T-helper 1 cell treated with Interleukin-12 subunit alpha and Interleukin-12 subunit beta and Interleukin-4 antibody, amounts not matched to agents 30 μg/mL and 1 μg/mL, for 36 hours (primary cell): Measurements from ENCODE around the gene NSMCE1.

ENCODE experiments used
- H3K27ac Mint-ChIP-seq: one replicate; pipeline ENCODE4 v1.8.0; 2021; ENCODE audit warnings: mild to moderate bottlenecking, mixed read lengths
- H3K27me3 Mint-ChIP-seq: one replicate; pipeline ENCODE4 v1.8.0; 2021; ENCODE audit warnings: low read depth, mixed read lengths
- H3K36me3 Mint-ChIP-seq: one replicate; pipeline ENCODE4 v1.8.0; 2021; ENCODE audit warnings: low read depth, mixed read lengths
- H3K4me1 Mint-ChIP-seq: one replicate; pipeline ENCODE4 v1.8.0; 2021; ENCODE audit warnings: low read depth, mixed read lengths
- H3K4me3 Mint-ChIP-seq: one replicate; pipeline ENCODE4 v1.8.0; 2021; ENCODE audit warnings: mild to moderate bottlenecking, moderate library complexity, mixed read lengths
- H3K9me3 Mint-ChIP-seq: one replicate; pipeline ENCODE4 v1.8.0; 2021; ENCODE audit warnings: mixed read lengths

NSMCE1 gene, protein sequence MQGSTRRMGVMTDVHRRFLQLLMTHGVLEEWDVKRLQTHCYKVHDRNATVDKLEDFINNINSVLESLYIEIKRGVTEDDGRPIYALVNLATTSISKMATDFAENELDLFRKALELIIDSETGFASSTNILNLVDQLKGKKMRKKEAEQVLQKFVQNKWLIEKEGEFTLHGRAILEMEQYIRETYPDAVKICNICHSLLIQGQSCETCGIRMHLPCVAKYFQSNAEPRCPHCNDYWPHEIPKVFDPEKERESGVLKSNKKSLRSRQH

GRCh38 chr16:27268376-27269299 lies at the start of gene NSMCE1:
TSS of gene NSMCE1 (minus strand) at chr16:27268772. CDS start at chr16:27257570, 11,202 bp downstream.
- H3K9me3 Mint-ChIP-seq = no peaks in the 10 kb centered on the region
- peaks cover 31% of the 10 kb centered on the region for H3K36me3 Mint-ChIP-seq
- peaks cover 47% of the 10 kb centered on the region for H3K4me1 Mint-ChIP-seq
- H3K4me3 Mint-ChIP-seq = peak within 1 kb of the TSS; percentile 98
- H3K27me3 Mint-ChIP-seq = no peaks in the 10 kb centered on the region
- H3K27ac Mint-ChIP-seq = peak within 1 kb of the TSS; percentile 98

DNA sequence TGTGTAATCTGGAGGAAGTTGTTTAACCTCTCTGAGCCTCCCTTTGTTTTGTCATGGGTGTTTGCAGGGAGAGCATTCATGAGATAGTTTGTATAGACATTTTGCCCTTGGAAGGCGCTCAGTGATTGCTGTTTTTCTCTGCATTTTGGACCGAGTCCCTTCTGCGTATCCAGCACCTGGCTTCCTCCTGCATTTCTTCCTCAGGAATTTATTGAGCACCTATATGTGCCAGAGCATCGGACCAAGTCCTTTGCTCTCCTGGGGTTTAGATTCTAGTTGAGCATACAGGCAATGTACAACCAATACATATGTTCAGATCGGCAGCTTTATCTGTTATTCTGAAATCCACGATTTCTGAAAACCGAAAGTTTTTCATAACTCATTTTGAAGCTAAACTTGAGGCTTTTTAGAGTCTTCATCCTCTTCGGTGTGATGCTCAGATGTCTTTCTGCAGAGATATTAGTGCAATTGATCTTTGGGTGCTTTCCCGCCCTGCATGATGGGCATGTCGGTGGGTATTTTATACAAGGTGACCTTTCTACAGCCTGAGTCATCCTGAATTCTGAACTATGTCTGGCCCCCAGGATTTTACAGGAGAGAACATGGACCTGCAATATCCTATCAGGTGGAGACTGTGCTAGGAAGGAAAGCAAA lies 49.3 kb upstream of the NSMCE1 start:
- Mint-ChIP-seq H3K4me1 (peaks cover 57% of the 10 kb centered on the region), H3K36me3 (peaks cover 71% of the 10 kb centered on the region)

GRCh38 chr16:27317320-27317719 lies 48.7 kb upstream of the NSMCE1 start:
- Mint-ChIP-seq H3K4me3 (peak overlapping the region; percentile 100), H3K27ac (peak overlapping the region; percentile 93), H3K4me1 (peaks cover 56% of the 10 kb centered on the region), H3K9me3 (no peaks in the 10 kb centered on the region), H3K27me3 (no peaks in the 10 kb centered on the region), H3K36me3 (peaks cover 70% of the 10 kb centered on the region)

More for the DNA sequence above, 49.3 kb upstream of the NSMCE1 start:
- Mint-ChIP-seq H3K27me3 (no peaks in the 10 kb centered on the region), H3K27ac (peak overlapping the region; percentile 93), H3K4me3 (peak overlapping the region; percentile 100), H3K9me3 (no peaks in the 10 kb centered on the region)

- Mint-ChIP-seq H3K4me1 (peaks cover 46% of the 10 kb centered on the region), H3K9me3 (no peaks in the 10 kb centered on the region), H3K4me3 (peak overlapping the region; percentile 100), H3K27me3 (no peaks in the 10 kb centered on the region), H3K27ac (peak overlapping the region; percentile 93), H3K36me3 (peaks cover 62% of the 10 kb centered on the region)
These were observed 47.6 kb upstream of the NSMCE1 start for GRCh38 chr16:27316038-27316680.

DNA sequence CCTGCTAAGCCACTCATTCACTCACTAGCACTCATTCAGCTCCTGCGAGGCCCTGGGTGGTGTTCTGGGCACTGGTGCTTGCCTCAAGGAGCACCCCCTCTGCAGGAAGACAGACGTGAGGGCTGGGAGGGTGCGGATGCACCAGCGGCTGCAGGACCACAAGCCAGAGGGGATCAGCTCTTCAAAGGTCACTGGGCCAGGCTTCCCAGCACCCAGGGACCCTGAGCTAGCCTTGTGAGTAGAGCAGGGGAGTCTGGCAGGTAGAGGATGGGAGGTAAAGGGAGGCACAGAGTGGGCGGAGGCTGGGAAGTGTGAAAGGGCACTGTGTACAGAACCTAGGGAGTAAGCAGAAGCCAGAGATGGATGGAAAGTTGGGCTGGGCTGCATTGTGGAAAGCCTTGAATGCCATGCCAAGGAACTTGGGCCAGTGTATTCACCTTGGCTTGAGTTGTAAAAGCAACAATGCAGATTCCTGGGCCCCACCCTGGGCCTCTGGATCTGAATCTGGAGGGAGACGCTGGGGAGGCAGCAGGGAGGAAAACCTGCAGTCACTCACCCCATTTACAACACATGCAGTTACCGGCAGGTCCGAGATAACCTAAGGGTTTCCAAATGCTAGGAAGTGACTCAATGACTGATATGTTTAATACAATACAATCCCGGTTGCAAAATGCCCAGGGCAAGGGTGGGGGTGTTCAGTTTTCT lies 46.9 kb upstream of the NSMCE1 start:
- Mint-ChIP-seq H3K4me1 (peaks cover 45% of the 10 kb centered on the region), H3K9me3 (no peaks in the 10 kb centered on the region), H3K4me3 (peak overlapping the region; percentile 100), H3K36me3 (peaks cover 57% of the 10 kb centered on the region), H3K27ac (peak overlapping the region; percentile 93), H3K27me3 (no peaks in the 10 kb centered on the region)

GRCh38 chr16:27314986-27315332 lies 46.4 kb upstream of the NSMCE1 start:
- Mint-ChIP-seq H3K36me3 (peaks cover 54% of the 10 kb centered on the region), H3K4me1 (peaks cover 43% of the 10 kb centered on the region), H3K27ac (peak overlapping the region; percentile 93), H3K9me3 (no peaks in the 10 kb centered on the region), H3K27me3 (no peaks in the 10 kb centered on the region), H3K4me3 (peak overlapping the region; percentile 100)

DNA sequence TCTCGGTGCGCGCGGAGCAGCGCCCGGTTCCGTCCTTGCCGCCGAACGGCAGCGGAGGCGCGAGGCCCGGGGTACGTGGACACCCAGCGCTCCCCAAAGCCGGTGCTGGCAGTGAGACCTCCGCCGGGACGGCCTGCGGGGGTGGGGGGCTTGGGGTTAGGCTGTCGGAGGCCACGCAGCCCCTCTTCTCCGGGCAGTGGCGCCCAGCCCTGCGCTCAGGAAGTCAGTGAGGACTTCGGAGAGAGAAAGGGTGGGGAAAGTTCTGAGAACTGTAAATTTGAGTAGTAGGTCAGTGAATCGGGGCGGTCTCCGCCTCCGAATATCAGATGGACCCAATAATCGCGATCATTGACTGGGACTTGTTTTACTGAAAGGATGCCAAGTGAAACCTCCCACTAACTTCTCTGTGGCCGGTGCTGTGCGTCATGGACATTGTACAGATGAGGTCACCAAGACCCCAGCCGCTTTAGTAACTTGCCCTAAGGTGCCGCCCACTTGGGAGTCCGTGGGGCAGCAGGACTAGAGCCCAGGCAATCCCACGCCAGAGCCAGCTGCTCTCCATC lies 45.7 kb upstream of the NSMCE1 start:
- H3K4me3 Mint-ChIP-seq = peak overlapping the region; percentile 100
- peak overlapping the region; percentile 93 for H3K27ac Mint-ChIP-seq
- peaks cover under 1% of the 10 kb centered on the region for H3K27me3 Mint-ChIP-seq
- no peaks in the 10 kb centered on the region for H3K9me3 Mint-ChIP-seq
- peaks cover 39% of the 10 kb centered on the region for H3K4me1 Mint-ChIP-seq
- H3K36me3 Mint-ChIP-seq = peaks cover 50% of the 10 kb centered on the region

GRCh38 chr16:27313422-27314160 lies 45.0 kb upstream of the NSMCE1 start, which contains the start of gene IL4R:
TSS of gene IL4R (plus strand) at chr16:27313974. CDS start at chr16:27340204, 26,230 bp downstream.
- Mint-ChIP-seq H3K36me3 (peaks cover 45% of the 10 kb centered on the region), H3K27me3 (peaks cover 4% of the 10 kb centered on the region), H3K4me1 (peaks cover 35% of the 10 kb centered on the region), H3K4me3 (peak within 1 kb of the TSS; percentile 100), H3K9me3 (no peaks in the 10 kb centered on the region), H3K27ac (peak within 1 kb of the TSS; percentile 93)

- Mint-ChIP-seq H3K27me3 (peaks cover 7% of the 10 kb centered on the region), H3K36me3 (peaks cover 39% of the 10 kb centered on the region), H3K9me3 (peaks cover 3% of the 10 kb centered on the region), H3K4me1 (peaks cover 27% of the 10 kb centered on the region), H3K4me3 (peak overlapping the region; percentile 83), H3K27ac (peak overlapping the region; percentile 86)
These were observed 44.2 kb upstream of the NSMCE1 start for GRCh38 chr16:27312580-27313421.

- Mint-ChIP-seq H3K27ac (peak overlapping the region; percentile 8), H3K27me3 (peaks cover 7% of the 10 kb centered on the region), H3K4me1 (peaks cover 19% of the 10 kb centered on the region), H3K36me3 (peaks cover 30% of the 10 kb centered on the region), H3K4me3 (peak overlapping the region; percentile 33), H3K9me3 (peaks cover 3% of the 10 kb centered on the region)
These were observed 43.3 kb upstream of the NSMCE1 start for GRCh38 chr16:27311897-27312303.

DNA sequence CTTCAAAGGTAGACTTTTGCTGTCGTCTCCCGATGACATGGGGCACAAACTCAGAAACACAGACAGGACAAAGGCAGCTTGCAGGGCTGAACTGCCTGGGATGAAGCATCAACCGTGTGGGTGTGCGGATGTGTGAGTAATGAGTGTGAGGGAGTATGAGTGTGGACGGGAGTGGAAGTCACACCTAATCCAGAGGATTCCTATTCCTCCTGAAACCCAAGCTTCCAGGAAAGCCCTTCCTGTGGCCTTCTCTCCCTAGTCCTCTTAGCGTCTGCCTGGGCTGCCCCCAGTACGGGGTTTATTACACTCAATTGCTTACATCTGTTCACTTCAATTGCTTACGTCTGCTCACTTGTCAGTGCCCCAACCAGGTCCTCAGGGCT lies 42.9 kb upstream of the NSMCE1 start:
- H3K4me3 Mint-ChIP-seq = no peak overlapping the region
- H3K9me3 Mint-ChIP-seq = peaks cover 7% of the 10 kb centered on the region
- H3K36me3 Mint-ChIP-seq = peaks cover 28% of the 10 kb centered on the region
- peaks cover 7% of the 10 kb centered on the region for H3K27me3 Mint-ChIP-seq
- H3K4me1 Mint-ChIP-seq = peaks cover 18% of the 10 kb centered on the region
- no peak overlapping the region for H3K27ac Mint-ChIP-seq
